Measurements from ENCODE around the gene MSH3.
A peak's percentile ranks its signal among the peaks of the same experiment; 100 is the strongest.
"Not testable (repeated sequence)": the region's sequence is repeated elsewhere in the genome, so short reads cannot be mapped to it uniquely, and the experiment has no call there.

Gene MSH3

DNA sequence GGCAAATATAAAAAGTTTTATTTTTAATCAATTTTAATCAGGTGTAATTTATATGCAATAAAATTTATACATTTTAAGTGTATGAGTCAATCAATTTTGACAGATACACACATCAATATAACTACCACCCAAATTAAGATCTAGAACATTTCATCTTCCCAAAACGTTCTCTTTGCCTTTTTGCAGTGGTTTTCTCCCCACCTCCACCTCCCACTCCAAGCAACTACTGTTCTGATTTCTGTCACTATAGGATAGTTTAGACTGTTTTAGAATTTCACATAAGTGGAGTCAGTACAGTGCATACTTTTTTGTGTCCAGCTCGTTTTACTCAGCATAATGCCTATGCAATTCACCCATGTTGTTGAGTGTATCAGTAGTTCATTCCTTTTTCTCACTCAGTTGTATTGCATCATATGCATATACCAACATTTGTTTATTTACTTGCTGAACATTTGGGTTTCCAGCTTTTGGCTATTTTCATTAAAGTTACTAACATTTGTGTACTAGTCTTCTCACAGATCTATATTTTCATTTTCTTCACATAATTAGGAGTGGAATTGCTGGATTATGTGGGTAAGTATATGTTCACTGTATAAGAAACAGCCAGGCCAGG is 52.5 kb downstream of the MSH3 start:
- DNase-seq: no peak

DNA sequence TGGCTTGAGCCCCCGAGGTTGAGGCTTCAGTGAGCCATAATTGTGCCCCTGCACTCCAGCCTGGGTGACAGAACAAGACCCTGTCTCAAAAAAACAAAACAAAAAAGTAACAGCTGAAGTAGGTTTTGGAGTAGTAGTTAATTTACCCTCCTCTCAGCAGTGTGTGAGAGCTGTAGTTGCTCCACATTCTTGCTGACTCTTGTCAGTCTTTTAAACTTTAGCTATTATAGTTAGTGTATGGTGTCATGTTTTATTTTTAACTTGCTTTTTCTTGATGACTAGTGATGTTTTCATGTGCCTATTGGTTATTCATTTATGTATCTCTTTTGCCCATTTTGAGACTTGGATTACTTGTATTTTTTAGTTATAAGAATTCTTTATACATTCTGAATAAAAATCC is 53.2 kb downstream of the MSH3 start:
- DNase-seq: no peak

DNA sequence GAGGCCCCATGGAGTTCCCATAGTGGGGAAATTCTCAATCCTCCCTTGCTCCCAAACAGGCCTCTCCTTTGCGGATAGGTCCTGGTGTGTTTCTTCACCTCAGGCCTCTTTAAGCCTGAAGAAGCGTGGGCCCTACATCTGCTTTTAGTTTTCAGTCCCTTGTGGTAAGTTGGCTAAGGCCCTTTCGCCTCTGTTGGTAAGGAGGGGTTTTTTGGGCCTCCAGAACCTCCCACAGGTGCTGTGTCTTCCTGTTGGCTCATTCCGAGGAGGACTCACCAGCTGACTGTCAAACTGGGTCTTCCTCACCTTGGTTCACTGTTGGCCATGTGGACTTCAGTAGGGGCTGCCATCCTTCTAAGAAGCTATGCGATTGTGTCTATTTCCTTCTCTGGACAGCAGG is 56.8 kb downstream of the MSH3 start:
- no peak for DNase-seq

DNA sequence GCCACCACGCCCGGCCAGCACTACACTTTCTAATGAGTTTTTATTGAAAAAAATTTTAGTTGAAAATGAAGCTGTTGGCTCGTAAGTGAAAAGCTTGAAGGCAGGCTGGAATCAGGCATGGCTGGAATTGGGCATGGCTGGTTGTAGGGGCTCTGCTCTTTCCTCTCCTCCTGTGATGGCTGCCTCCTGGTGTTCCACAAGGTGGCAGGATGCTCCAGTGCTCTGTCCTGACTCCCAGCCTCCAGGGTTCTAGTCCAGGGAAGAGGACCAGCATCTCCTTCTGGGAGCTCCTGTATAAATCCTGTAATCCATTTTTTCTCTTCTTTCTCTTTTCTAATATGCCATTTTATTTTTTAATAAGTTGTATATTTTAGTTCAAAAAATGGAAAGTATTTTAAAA is 57.5 kb downstream of the MSH3 start:
- peak in 1 of 5 experiments; percentile 14 for DNase-seq

GRCh38 chr5:80712919-80713318 is 58.5 kb downstream of the MSH3 start:
- no peak for DNase-seq

GRCh38 chr5:80713631-80714030 is 59.2 kb downstream of the MSH3 start:
- peak in 1 of 5 experiments; percentile 2 for DNase-seq

DNA sequence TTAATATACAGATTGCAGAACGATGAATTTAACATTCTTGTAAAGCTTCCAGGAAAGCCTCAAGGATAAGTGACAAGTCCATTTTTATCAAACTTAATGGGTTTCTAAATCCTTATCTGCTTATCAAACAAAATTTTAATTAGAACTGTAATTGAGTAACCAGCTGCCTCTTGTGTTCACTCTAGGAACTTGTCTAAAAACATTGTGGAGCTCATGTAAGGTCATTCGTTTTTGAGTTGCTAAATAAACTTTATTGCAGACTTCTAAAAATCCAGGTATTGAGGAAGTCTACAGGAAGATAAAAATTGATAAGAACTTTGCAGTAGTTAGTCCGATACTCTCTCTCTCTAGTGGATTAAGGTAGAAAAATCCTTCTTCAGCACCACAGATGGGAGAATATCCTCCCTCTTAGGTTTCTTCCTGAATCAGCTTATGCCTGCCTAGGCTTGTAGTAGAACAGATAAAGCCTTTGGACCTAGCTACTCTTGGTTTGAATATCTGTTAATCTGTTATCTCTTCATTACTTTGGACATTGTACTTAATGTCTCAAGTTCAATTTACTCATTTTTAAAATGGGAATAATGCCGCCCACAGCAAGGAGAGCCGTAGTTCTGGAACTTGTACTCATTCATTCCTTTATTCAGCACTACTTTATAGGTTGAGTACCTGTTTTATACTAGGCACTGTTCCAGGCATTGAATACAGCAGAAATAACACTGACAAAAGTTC is 60.3 kb downstream of the MSH3 start:
- no peak for DNase-seq

GRCh38 chr5:80715887-80716286 is 61.4 kb downstream of the MSH3 start:
- DNase-seq: no peak

DNA sequence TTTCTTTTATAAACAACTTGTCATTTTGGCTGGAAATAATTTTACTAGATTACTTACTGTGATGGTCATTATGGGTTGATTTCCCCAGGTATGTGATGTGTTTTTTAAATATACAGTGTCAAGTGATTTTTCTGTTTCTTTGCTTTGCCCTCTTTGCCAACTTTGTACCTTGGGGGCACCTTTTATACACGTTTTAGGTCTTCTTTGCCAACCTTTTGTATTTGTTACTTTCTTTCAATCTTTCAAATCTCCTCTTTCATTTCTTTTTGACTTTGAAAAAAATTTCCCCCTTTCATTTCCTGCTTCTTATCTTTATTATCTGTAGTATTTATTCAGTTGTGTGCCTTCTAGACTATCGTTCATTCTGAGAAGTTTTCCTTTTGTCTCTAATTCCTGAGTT is 65.7 kb downstream of the MSH3 start:
- DNase-seq: peak in 1 of 5 experiments; percentile 22

DNA sequence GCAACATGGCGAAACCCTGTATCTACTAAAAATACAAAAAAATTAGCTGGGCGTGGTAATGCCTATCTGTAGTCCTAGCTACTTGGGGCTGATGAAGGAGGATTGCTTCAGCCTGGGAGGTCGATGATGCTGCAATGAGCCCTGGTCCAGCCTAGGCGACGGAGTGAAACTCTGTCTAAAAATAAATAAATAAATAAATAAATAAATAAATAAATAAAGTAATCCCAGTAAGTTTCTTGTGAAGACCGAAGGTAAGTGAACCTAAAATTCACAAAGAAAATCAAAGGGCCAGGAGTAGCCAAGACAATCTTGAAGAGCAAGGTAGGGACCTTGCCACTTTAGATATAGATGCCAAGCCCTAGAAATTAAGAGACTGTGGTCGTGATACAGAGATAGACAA is 68.5 kb downstream of the MSH3 start:
- DNase-seq: no peak

- no peak for DNase-seq
Measured at GRCh38 chr5:80725446-80725845, 71.0 kb downstream of the MSH3 start.

- no peak for DNase-seq
Measured at GRCh38 chr5:80736730-80737129, 82.3 kb downstream of the MSH3 start.

DNA sequence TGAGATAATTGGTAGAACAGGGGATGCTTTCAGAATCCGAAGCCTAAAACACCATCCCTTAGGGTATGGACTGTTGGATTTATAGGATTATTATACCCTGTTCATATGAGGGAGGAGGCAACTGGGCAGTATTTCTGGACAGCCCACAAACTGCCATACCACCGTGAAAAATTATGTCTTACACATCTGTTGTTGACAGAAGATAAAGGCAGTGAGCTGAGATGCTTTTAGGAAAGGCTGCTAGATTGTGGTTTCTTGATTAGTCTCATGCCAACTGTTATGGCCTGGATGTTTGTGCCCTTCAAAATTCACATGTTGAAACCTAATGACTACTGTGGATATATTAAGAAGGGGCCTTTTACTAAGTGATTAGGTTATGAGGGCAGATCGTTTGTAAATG is 84.0 kb downstream of the MSH3 start:
- DNase-seq: peak in 1 of 5 experiments; percentile 53

- no peak for DNase-seq
Measured at GRCh38 chr5:80739057-80739456, 84.6 kb downstream of the MSH3 start.

GRCh38 chr5:80739496-80739895 is 85.0 kb downstream of the MSH3 start:
- DNase-seq: no peak

- no peak for DNase-seq
Measured at GRCh38 chr5:80739898-80740297, 85.4 kb downstream of the MSH3 start.

DNA sequence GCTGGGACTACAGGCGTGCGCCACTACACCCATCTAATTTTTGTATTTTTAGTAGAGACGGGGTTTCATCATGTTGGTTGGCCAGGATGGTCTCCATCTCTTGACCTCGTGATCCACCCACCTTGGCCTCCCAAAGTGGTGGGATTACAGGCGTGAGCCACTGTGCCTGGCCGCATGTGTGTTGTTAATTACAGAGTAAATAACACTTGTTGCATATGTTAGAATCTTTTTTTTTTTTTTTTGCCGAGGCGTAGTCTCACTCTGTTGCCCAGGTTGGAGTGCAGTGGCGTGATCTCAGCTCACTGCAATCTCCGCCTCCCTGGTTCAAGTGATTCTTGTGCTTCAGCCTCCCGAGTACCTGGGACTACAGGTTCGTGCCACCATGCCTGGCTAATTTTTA is 86.0 kb downstream of the MSH3 start:
- DNase-seq: not testable (repeated sequence)

GRCh38 chr5:80740999-80741398 is 86.5 kb downstream of the MSH3 start:
- peak in 1 of 5 experiments; percentile 46 for DNase-seq

GRCh38 chr5:80744149-80744548 is 89.7 kb downstream of the MSH3 start:
- no peak for DNase-seq

- no peak for DNase-seq
Measured at GRCh38 chr5:80745490-80745889, 91.0 kb downstream of the MSH3 start.

DNA sequence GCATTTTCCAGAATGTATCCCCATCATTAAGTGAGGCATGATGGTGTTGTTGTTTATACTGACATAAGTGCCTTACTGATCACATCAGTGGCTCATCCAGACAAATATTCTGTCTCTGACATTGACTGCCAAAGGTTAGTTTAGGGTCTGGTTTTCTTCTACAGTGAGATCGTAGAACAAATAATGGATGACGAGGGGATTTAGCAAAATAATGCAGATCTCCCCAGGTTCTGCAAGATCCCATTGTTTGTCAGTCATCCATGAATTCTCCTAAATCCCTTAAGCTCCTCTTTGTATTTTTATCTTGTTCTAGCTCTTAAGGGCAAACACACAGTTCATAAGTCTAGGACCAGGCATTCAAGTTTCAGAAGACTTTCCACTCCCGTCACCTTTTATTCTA is 93.5 kb downstream of the MSH3 start:
- no peak for DNase-seq

DNA sequence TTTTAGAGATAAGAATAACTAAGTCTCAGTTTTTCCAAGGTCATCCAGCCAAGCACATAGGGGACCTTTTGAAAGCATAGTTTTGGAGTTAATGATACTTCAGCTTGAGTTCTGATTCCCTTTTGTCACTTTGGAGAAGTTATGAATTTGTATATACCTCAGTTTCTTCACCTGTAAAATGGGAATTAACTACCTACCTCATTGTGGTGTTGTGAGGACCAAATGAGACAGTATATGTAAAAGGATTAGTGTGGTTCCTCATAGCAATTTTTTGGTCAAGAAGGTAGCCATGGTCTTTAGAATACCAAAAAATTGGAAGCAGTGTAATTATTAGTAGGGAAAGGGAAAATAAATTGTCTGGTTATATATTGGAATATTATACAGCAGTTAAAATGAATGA is 98.0 kb downstream of the MSH3 start:
- DNase-seq: no peak

DNA sequence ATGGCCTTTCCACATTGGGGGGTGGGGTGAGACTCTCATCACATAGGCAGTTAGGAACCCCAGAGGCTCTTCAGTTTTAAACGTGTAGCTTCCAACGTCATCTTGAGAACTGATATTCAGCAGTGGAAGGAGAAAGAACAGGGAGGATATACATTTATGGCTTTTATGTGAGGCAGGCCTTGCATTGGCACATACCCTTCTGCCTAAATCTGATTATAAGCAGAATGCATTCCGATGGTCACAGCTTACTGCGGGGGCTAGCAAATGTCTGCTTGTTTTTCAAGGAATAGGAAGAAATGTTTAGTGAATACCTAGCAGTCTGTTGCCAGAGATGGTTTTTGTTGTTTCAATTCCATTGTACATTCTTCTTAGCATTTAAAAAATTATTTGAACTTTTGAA is 99.3 kb downstream of the MSH3 start:
- no peak for DNase-seq

DNA sequence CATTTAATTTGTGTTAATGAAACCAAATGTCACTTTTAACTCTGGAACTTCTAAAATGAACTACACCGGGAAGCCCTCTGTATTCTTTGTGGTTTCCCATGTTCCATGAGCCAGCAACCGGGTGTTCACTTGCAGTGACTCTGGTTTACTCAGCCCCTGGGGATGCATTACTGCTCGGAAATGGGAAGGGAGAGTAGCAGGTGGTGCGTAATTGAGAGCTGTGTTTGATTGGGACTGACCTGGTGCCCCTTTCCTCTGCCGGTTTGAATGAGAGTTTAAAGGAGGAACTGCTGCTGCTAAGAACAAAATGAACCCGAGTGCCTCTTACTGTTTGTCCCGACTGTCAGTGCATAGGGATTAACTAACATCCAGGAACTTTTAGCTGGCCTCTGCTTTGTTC is 100.4 kb downstream of the MSH3 start:
- DNase-seq: no peak

GRCh38 chr5:80755626-80756025 is 101.2 kb downstream of the MSH3 start:
- DNase-seq: peak in 2 of 5 experiments; percentile 44 to 92
